IMR-90 (cell line): ENCODE data around the gene TP53AIP1. TPM values are rescaled to one million over a fixed set of nuclear protein-coding genes. Genes with fewer than 3 reads are reported as not detected.

Source experiments
- ATAC-seq: fragments of 200-7000 bp; cut with Tn5 transposase; 2 replicates; pipeline ENCODE4 v1.9.1; 2020; ENCODE audit warnings: low read depth, mild to moderate bottlenecking, moderate library complexity
- Bru-seq: library from RNA; stranded (reverse); fragments of 400-500 nt; gene quantifications from one replicate; lab custom pipeline; 2021; lab: Mats Ljungman, UMichigan
- BruChase-seq, 2 experiments: library from RNA; stranded (reverse); fragments of 400-500 nt; gene quantifications; one replicate each; lab custom pipeline; 2021; lab: Mats Ljungman, UMichigan
- BruUV-seq: library from RNA; stranded (reverse); fragments of 400-500 nt; replicated peaks from 2 replicates; lab custom pipeline; 2021; lab: Mats Ljungman, UMichigan
- CTCF ChIA-PET: fragments of 300-600 bp; formaldehyde crosslinking; extraction: SDS; loops from one replicate; lab custom pipeline; 2021; ENCODE audit warnings: antibody characterized with exemption; lab: Yijun Ruan, JAX
- POLR2A ChIA-PET: fragments of 300-600 bp; sonication (Branson Sonifier 250); formaldehyde crosslinking; loops from one replicate; lab custom pipeline; 2022; ENCODE audit warnings: antibody characterized with exemption; ENCODE audit not compliant: unreplicated experiment; lab: Charles Lee
- DNase-seq: peaks from one replicate; pipeline ENCODE4 v3.0.0; 2013
- H2AFZ ChIP-seq: replicated peaks from 2 replicates; pipeline ENCODE3; 2013; ENCODE audit warnings: low read length, mild to moderate bottlenecking; ENCODE audit not compliant: poor library complexity
- H2AK5ac ChIP-seq: 2 replicates; pipeline ENCODE4 v1.6.1; 2013; ENCODE audit warnings: low read depth, low read length, inconsistent platforms
- H2AK9ac ChIP-seq: replicated peaks from 2 replicates; pipeline ENCODE3; 2013; ENCODE audit warnings: mild to moderate bottlenecking, low read depth, low read length, moderate library complexity; ENCODE audit not compliant: poor library complexity
- H2BK120ac ChIP-seq: 2 replicates; pipeline ENCODE4 v1.6.1; 2013; ENCODE audit warnings: low read depth, low read length, inconsistent platforms
- H2BK15ac ChIP-seq: 3 replicates; pipeline ENCODE4 v1.6.1; 2013; ENCODE audit warnings: low read depth, low read length, inconsistent platforms
- H2BK20ac ChIP-seq: 2 replicates; pipeline ENCODE4 v1.6.1; 2013; ENCODE audit warnings: low read depth, mild to moderate bottlenecking, inconsistent platforms, low read length, moderate library complexity
- H2BK5ac ChIP-seq: 2 replicates; pipeline ENCODE4 v1.6.1; 2013; ENCODE audit warnings: mild to moderate bottlenecking, low read depth, low read length, inconsistent platforms; ENCODE audit not compliant: poor library complexity, severe bottlenecking
- H3K14ac ChIP-seq: replicated peaks from 2 replicates; pipeline ENCODE4 v1.6.1; 2013; ENCODE audit warnings: low read depth, low read length, inconsistent platforms
- H3K18ac ChIP-seq: 2 replicates; pipeline ENCODE4 v1.6.1; 2013; ENCODE audit warnings: low read depth, low read length, control low read depth
- H3K23ac ChIP-seq: 2 replicates; pipeline ENCODE4 v1.6.1; 2013; ENCODE audit warnings: low read depth, low read length, inconsistent platforms
- H3K27ac ChIP-seq: 2 replicates; pipeline ENCODE4 v1.5.1; 2013; ENCODE audit warnings: mild to moderate bottlenecking, control low read depth, low read length; ENCODE audit not compliant: insufficient read depth
- H3K27me3 ChIP-seq: 2 replicates; pipeline ENCODE4 v1.6.1; 2013; ENCODE audit warnings: low read length; ENCODE audit not compliant: control insufficient read depth, insufficient read depth
- H3K36me3 ChIP-seq: 2 replicates; pipeline ENCODE4 v1.6.1; 2013; ENCODE audit warnings: low read length, mixed read lengths; ENCODE audit not compliant: control insufficient read depth, insufficient read depth
- H3K4ac ChIP-seq: 2 replicates; pipeline ENCODE4 v1.6.1; 2013; ENCODE audit warnings: low read depth, low read length, inconsistent platforms
- H3K4me1 ChIP-seq: 2 replicates; pipeline ENCODE4 v1.6.1; 2013; ENCODE audit warnings: low read length, mixed read lengths; ENCODE audit not compliant: control insufficient read depth, insufficient read depth
- H3K4me2 ChIP-seq: 2 replicates; pipeline ENCODE4 v1.6.1; 2013; ENCODE audit warnings: low read depth, mild to moderate bottlenecking, control low read depth, low read length, moderate library complexity
- H3K4me3 ChIP-seq: 2 replicates; pipeline ENCODE4 v1.5.1; 2013; ENCODE audit warnings: low read depth, mild to moderate bottlenecking, control low read depth, low read length, moderate library complexity; ENCODE audit not compliant: insufficient read depth
- H3K56ac ChIP-seq: 2 replicates; pipeline ENCODE4 v1.6.1; 2013; ENCODE audit warnings: low read length, inconsistent platforms; ENCODE audit not compliant: insufficient read depth; ENCODE audit errors: extremely low read depth
- H3K79me1 ChIP-seq, 2 experiments: 2 replicates each; pipeline ENCODE4 v1.6.1; 2013; ENCODE audit warnings: low read length in 2 of 2, inconsistent platforms in 1 of 2, low read depth in 1 of 2
- H3K9ac ChIP-seq: 2 replicates; pipeline ENCODE4 v1.6.1; 2013; ENCODE audit warnings: low read depth, low read length, control low read depth
- H3K9me1 ChIP-seq: 2 replicates; pipeline ENCODE4 v1.6.1; 2013; ENCODE audit warnings: low read length, inconsistent platforms; ENCODE audit not compliant: insufficient read depth
- H3K9me3 ChIP-seq: 2 replicates; pipeline ENCODE4 v1.6.1; 2013; ENCODE audit warnings: low read length; ENCODE audit not compliant: control insufficient read depth, insufficient read depth
- H4K20me1 ChIP-seq: 2 replicates; pipeline ENCODE4 v1.6.1; 2013; ENCODE audit warnings: low read length, inconsistent platforms; ENCODE audit not compliant: insufficient read depth
- H4K5ac ChIP-seq: 2 replicates; pipeline ENCODE4 v1.6.1; 2013; ENCODE audit warnings: mild to moderate bottlenecking, low read depth, low read length, control low read depth
- H4K8ac ChIP-seq, 2 experiments: 2 replicates each; pipeline ENCODE4 v1.6.1; 2013; ENCODE audit warnings: low read depth in 2 of 2, low read length in 2 of 2, control low read depth in 1 of 2, inconsistent platforms in 1 of 2
- H4K91ac ChIP-seq: 2 replicates; pipeline ENCODE4 v1.6.1; 2013; ENCODE audit warnings: low read depth, low read length, inconsistent platforms; ENCODE audit not compliant: insufficient read depth
- MAZ ChIP-seq: IDR thresholded peaks from 2 replicates; pipeline ENCODE4 v1.6.1; 2012; ENCODE audit warnings: low read depth, mild to moderate bottlenecking, low read length, improper control_type of control experiment, moderate library complexity, borderline replicate concordance
- WGBS, 2 experiments: methylation state at CpG; one replicate each; pipeline versions ENCODE4 v1.1.5 to v1.1.7; 2013; ENCODE audit warnings: missing lambda C conversion rate in 2 of 2; ENCODE audit not compliant: insufficient read length in 1 of 2; ENCODE audit errors: extremely low coverage in 2 of 2; 5-methylcytosine and 5-hydroxymethylcytosine counted together
- dilution Hi-C: fragments of 300-500 bp; cut with HindIII; formaldehyde crosslinking; loops from one replicate; pipeline ENCODE4 v1.14.3; 2018; ENCODE audit warnings: low sequenced_read_pairs; ENCODE audit not compliant: unreplicated experiment
- in situ Hi-C: fragments of 300-500 bp; cut with MboI; formaldehyde crosslinking; loops from 3 replicates; pipeline ENCODE4 v1.14.3; 2019; ENCODE audit warnings: low sequenced_read_pairs, inconsistent platforms, mixed read lengths
- intact Hi-C: fragments of 100-400 bp; cut with micrococcal nuclease; formaldehyde crosslinking; loops from 2 replicates; pipeline ENCODE4 v1.10.0; 2022
- long read RNA-seq: library from polyadenylated mRNA; unstranded; transcript quantifications from one replicate; pipeline ENCODE4 v2.0.0, GENCODE V29; 2021; ENCODE audit not compliant: unreplicated experiment
- polyA plus RNA-seq, 3 experiments: library from polyadenylated mRNA; depleted of rRNA; stranded (reverse); fragments of >200 nt; gene quantifications; 2 replicates each; pipeline ENCODE4 v1.2.3, GENCODE V29; 2012; ENCODE audit warnings: low replicate concordance in 1 of 3
- total RNA-seq: library from RNA; depleted of rRNA; stranded (reverse); fragments of >200 nt; gene quantifications from 2 replicates; pipeline ENCODE4 v1.2.3, GENCODE V29; 2012; rRNA removed

TP53AIP1 gene
- total RNA-seq (not detected in 2 replicates), polyA plus RNA-seq (2012; rRNA removed) (not detected in 2 replicates), Bru-seq, nascent RNA (percentile 13 among the genes with signal in this experiment), BruChase-seq, experiment 1, labeled RNA remaining after a 6-hour chase (percentile 18 among the genes with signal in this experiment), BruChase-seq, experiment 2, labeled RNA remaining after a 2-hour chase (percentile 20 among the genes with signal in this experiment)
- polyA plus RNA-seq (2012; cell fraction: cytosol; rRNA removed): not detected in 2 replicates
- polyA plus RNA-seq (2012; cell fraction: nucleus; rRNA removed; ENCODE audit: low replicate concordance): 0.12 and 0.13 TPM in 2 replicates
- long read RNA-seq: 0 reads

GRCh38 chr11:128942817-128943427 lies at the start of gene TP53AIP1:
Gene TP53AIP1 (minus strand): TSS chr11:128942871. CDS start chr11:128937818, 5,053 bp downstream.
- H4K5ac ChIP-seq: no peak within 1 kb of the TSS
- no peak within 1 kb of the TSS for H4K8ac ChIP-seq
- no peak within 1 kb of the TSS for H3K4ac ChIP-seq
- H2BK5ac ChIP-seq: no peak within 1 kb of the TSS
- no TSS peak for BruUV-seq
- no peak within 1 kb of the TSS for H2AK9ac ChIP-seq
- no peaks in the 10 kb centered on the region for H3K79me1 ChIP-seq
- no peak within 1 kb of the TSS for H3K18ac ChIP-seq
- no peaks in the 10 kb centered on the region for H4K20me1 ChIP-seq
- no peak within 1 kb of the TSS for H3K4me3 ChIP-seq
- intact Hi-C loops: no loop called here
- no peaks in the 10 kb centered on the region for H3K36me3 ChIP-seq
- no peak within 1 kb of the TSS for H2AFZ ChIP-seq
- H3K4me2 ChIP-seq: no peak within 1 kb of the TSS
- H4K91ac ChIP-seq: no peak within 1 kb of the TSS
- no peak within 1 kb of the TSS for H3K27ac ChIP-seq
- no peak within 1 kb of the TSS for H3K14ac ChIP-seq
- H3K27me3 ChIP-seq: peaks cover 30% of the 10 kb centered on the region
- H3K9me1 ChIP-seq: no peaks in the 10 kb centered on the region
- H2BK120ac ChIP-seq: no peak within 1 kb of the TSS
- no peak within 1 kb of the TSS for H3K9ac ChIP-seq
- no peaks in the 10 kb centered on the region; the same call in 1 of the 2 replicates for H3K4me1 ChIP-seq
- in situ Hi-C loops: no loop called here
- H3K56ac ChIP-seq: no peak within 1 kb of the TSS
- TF ChIP-seq MAZ: no peak
- H2BK15ac ChIP-seq: no peak within 1 kb of the TSS
- ATAC-seq: no peak
- ChIA-PET POLR2A (no interaction called here), CTCF (interaction anchor here (1.1 to 1.9 kb wide), 3 partner anchors 14 to 770 kb away, joined by 5 to 6 read pairs (median 6); no protein-coding TSS in a partner anchor)
- dilution Hi-C loops: no loop called here
- H3K9me3 ChIP-seq: no peaks in the 10 kb centered on the region
- no peak for DNase-seq
- no peak within 1 kb of the TSS; the same call in 1 of the 2 replicates for H2AK5ac ChIP-seq
- WGBS, 2 experiments: 70% methylated on average over 9 of the region's 21 CpGs; no CpG with 5 or more reads in 1 of the 2 experiments
- no peak within 1 kb of the TSS for H3K23ac ChIP-seq
- no peak within 1 kb of the TSS for H2BK20ac ChIP-seq
